Pancreas (tissue), 10 donors: Measurements from ENCODE around the gene C7orf57. TPM values are rescaled to one million over a fixed set of nuclear protein-coding genes. Genes with fewer than 3 reads are reported as not detected.

Experiments used
- ATAC-seq, 4 donors: fragments of 200-7000 bp; cut with Tn5 transposase; one replicate each; pipeline versions ENCODE4 v1.8.0 to v1.9.1; 2020; ENCODE audit warnings: mild to moderate bottlenecking in 4 of 4, moderate library complexity in 4 of 4
- DNase-seq, 6 donors: peaks; one replicate each; pipeline ENCODE4 v3.0.0-alpha.2; 2020
- FAIRE-seq: peaks from 2 replicates; lab custom pipeline; 2012; peaks lifted over from hg19 to GRCh38; lab: Jason Lieb, UNC
- H3K27ac ChIP-seq, 4 donors: fragments of 200-600 bp; sonication (generic); 1 replicate in 3 of 4; 2 replicates in 1 of 4; pipeline versions ENCODE4 v1.5.0 to v1.8.0; 2020
- H3K27me3 ChIP-seq, 4 donors: fragments of 200-600 bp; one replicate each; pipeline ENCODE4 v1.8.0; 2021
- H3K36me3 ChIP-seq, 3 donors: fragments of 200-600 bp; sonication (generic) in 1 of 3; one replicate each; pipeline versions ENCODE4 v1.5.0 to v1.8.0; 2020 to 2021
- H3K4me1 ChIP-seq, 3 donors: fragments of 200-600 bp; one replicate each; pipeline ENCODE4 v1.8.0; 2021
- H3K4me3 ChIP-seq, 4 donors: fragments of 200-600 bp; sonication (generic) in 2 of 4; one replicate each; pipeline versions ENCODE4 v1.5.0 to v1.8.0; 2020 to 2021
- H3K9me3 ChIP-seq, 4 donors: fragments of 200-600 bp; one replicate each; pipeline ENCODE4 v1.8.0; 2021
- CTCF ChIP-seq, 4 donors: fragments of 200-600 bp; sonication (generic) in 3 of 4; IDR thresholded peaks; one replicate each; pipeline versions ENCODE4 v1.5.0 to v1.8.0; 2021; ENCODE audit warnings: antibody characterized with exemption in 4 of 4
- WGBS, 2 donors: extraction: QIAGEN DNeasy Blood & Tissue Kit; methylation state at CpG; one replicate each; pipeline ENCODE4 v1.1.7; 2013; 5-methylcytosine and 5-hydroxymethylcytosine counted together
- intact Hi-C, 3 donors: fragments of 100-400 bp; cut with DNase I; formaldehyde crosslinking; loops; one replicate each; pipeline versions ENCODE4 v1.11.1 to v1.14.2; 2022
- polyA plus RNA-seq, 2 donors: library from polyadenylated mRNA; stranded (reverse); fragments of 200-250 nt; gene quantifications; one replicate each; pipeline ENCODE4 v1.2.3, GENCODE V29; 2013
- total RNA-seq, 6 donors: library from RNA; stranded (reverse); fragmentation: NEBNext Ultra II Directional in 4 of 6; extraction: Animal tissue kit (Norgen Biotek cat#: 25700) in 4 of 6; gene quantifications; one replicate each; pipeline versions ENCODE4 v1.2.1 to v1.2.4, GENCODE V29; 2021 to 2023
- donor health status: healthy with polysubstance abuse.
- donor health status: DM: no; HTN: no; CAD: no; lungs with moderate emphysema.
- donor health status: DM: no; HTN: no; CAD: no.
- donor health status: control.
- donor health status: control.
- donor health status: Bipolar disorder and iron deficiency.
- donor health status: DM: yes; HTN: yes; CAD: no.
- donor health status: DM: no; HTN: no; CAD: no.
- donor health status: DM: no; HTN: no; CAD: no.
- donor health status: DM: yes; HTN: yes; CAD: no.

Gene C7orf57
- total and polyA plus RNA-seq, 8 donors, result not detected

GRCh38 chr7:48038815-48039506 lies 3.6 kb downstream of the C7orf57 start:
- WGBS, 2 donors, result 43 to 44% methylated on average over 5 of the region's 5 CpGs
- no peak for DNase-seq
- no peaks in the 10 kb centered on the region for H3K36me3 ChIP-seq
- TF ChIP-seq CTCF (IDR thresholded peaks at IDR 0.05), result no peak
- peaks cover 0 to 3% (median 0%) of the 10 kb centered on the region in 4 donors for H3K27me3 ChIP-seq
- intact Hi-C loops, result loop anchor here in 2 of 3 donors (10.0 kb wide), 2 partner anchors 56 to 66 kb away; no protein-coding TSS in a partner anchor
- H3K27ac ChIP-seq, result no peak overlapping the region
- ATAC-seq, result no peak
- no peak for FAIRE-seq
- peaks cover 0 to 3% (median 0%) of the 10 kb centered on the region in 3 donors for H3K4me1 ChIP-seq
- H3K9me3 ChIP-seq, result no peaks in the 10 kb centered on the region
- H3K4me3 ChIP-seq, result no peak overlapping the region

- H3K4me3 ChIP-seq, result no peak overlapping the region
- FAIRE-seq (no peak), ATAC-seq (no peak), DNase-seq (no peak)
- no peaks in the 10 kb centered on the region for H3K9me3 ChIP-seq
- no peaks in the 10 kb centered on the region for H3K27me3 ChIP-seq
- H3K27ac ChIP-seq, result no peak overlapping the region
- no peaks in the 10 kb centered on the region for H3K36me3 ChIP-seq
- H3K4me1 ChIP-seq, result peaks cover 0 to under 1% (median 0%) of the 10 kb centered on the region in 3 donors
- intact Hi-C loops, result no loop called here
- 84 to 87% methylated on average over 18 of the region's 18 CpGs for WGBS, 2 donors
- no peak for TF ChIP-seq CTCF (IDR thresholded peaks at IDR 0.05)
These were observed 5.8 kb downstream of the C7orf57 start for GRCh38 chr7:48040944-48041652.

- ATAC-seq, result no peak
- H3K4me1 ChIP-seq, result no peaks in the 10 kb centered on the region
- 63 to 71% methylated on average over 3 of the region's 3 CpGs for WGBS, 2 donors
- intact Hi-C loops, result no loop called here
- no peaks in the 10 kb centered on the region for H3K36me3 ChIP-seq
- no peaks in the 10 kb centered on the region for H3K27me3 ChIP-seq
- TF ChIP-seq CTCF (IDR thresholded peaks at IDR 0.05), result no peak
- H3K4me3 ChIP-seq, result no peak overlapping the region
- H3K27ac ChIP-seq, result no peak overlapping the region
- no peak for DNase-seq
- FAIRE-seq, result no peak
- no peaks in the 10 kb centered on the region for H3K9me3 ChIP-seq
These were observed 6.3 kb downstream of the C7orf57 start for GRCh38 chr7:48041653-48041970.

GRCh38 chr7:48042216-48042615 lies 6.9 kb downstream of the C7orf57 start:
- no peak for TF ChIP-seq CTCF (IDR thresholded peaks at IDR 0.05)
- intact Hi-C loops, result no loop called here
- WGBS, 2 donors, result 76 to 78% methylated on average over 3 of the region's 3 CpGs

GRCh38 chr7:48042636-48043035 lies 7.3 kb downstream of the C7orf57 start:
- DNase-seq (no peak), FAIRE-seq (no peak), ATAC-seq (no peak)
- intact Hi-C loops, result no loop called here
- Histone ChIP-seq H3K4me3 (no peak overlapping the region), H3K27ac (no peak overlapping the region), H3K36me3 (no peaks in the 10 kb centered on the region), H3K9me3 (no peaks in the 10 kb centered on the region), H3K4me1 (no peaks in the 10 kb centered on the region), H3K27me3 (no peaks in the 10 kb centered on the region)
- no peak for TF ChIP-seq CTCF (IDR thresholded peaks at IDR 0.05)
- 53 to 56% methylated on average over 3 of the region's 3 CpGs for whole genome bisulfite sequencing, 2 donors

More at GRCh38 chr7:48042216-48042615, 6.9 kb downstream of the C7orf57 start:
- DNase-seq, result no peak
- no peak overlapping the region for H3K27ac ChIP-seq
- no peaks in the 10 kb centered on the region for H3K9me3 ChIP-seq
- H3K36me3 ChIP-seq, result no peaks in the 10 kb centered on the region
- FAIRE-seq, result no peak
- no peak overlapping the region for H3K4me3 ChIP-seq
- no peak for ATAC-seq
- no peaks in the 10 kb centered on the region for H3K27me3 ChIP-seq
- H3K4me1 ChIP-seq, result no peaks in the 10 kb centered on the region
